HEK293 (cell line): ENCODE data around the gene ZHX3.

Source experiments
- PBX3 ChIP-seq: sonication (generic); formaldehyde crosslinking; IDR thresholded peaks from 2 replicates; pipeline ENCODE4 v1.8.1; 2022; ENCODE audit warnings: mild to moderate bottlenecking, moderate library complexity, missing genetic modification reagents
- ZBTB1 ChIP-seq: fragments of 450-650 bp; formaldehyde crosslinking; IDR thresholded peaks from 2 replicates; pipeline ENCODE4 v1.5.1; 2016; ENCODE audit warnings: missing biosample characterization, missing genetic modification characterization

- no peak for TF ChIP-seq PBX3 (CRISPR knock-in tag)
- TF ChIP-seq ZBTB1 (tag by site-specific recombination): no peak
Observed at GRCh38 chr20:41138475-41139226, 178.9 kb downstream of the ZHX3 start.
